ENCODE measurements around the gene C3.
"Not testable (repeated sequence)": the region's sequence is repeated elsewhere in the genome, so short reads cannot be mapped to it uniquely, and the experiment has no call there.

Gene C3

DNA sequence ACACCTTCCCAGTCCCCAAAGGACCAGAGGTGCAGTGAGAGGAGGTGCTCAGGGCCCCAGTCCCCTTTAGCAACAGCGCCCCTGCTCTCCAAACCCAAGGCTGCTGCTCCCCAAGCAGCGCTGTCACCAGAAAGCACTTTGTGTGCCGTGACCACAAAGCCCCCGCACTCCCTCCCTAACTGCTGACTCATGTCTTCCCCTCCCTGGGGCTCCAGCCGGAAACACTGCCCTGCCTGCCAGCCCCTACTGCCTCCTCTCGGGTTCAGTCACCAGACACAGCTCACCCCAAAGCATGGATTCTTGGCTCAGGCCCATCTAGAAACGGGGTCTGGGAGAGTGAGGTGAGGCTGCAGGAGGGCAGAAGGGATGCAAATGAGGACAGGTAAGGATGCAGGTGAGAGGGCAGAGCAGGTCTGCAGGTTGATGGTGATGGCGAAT, 45.6 kb downstream of the C3 start:
- no peak overlapping the region for H3K4me3 ChIP-seq (replicated peaks; ENCODE audit: low read depth, low read length)
- TF ChIP-seq, protein P1, sequence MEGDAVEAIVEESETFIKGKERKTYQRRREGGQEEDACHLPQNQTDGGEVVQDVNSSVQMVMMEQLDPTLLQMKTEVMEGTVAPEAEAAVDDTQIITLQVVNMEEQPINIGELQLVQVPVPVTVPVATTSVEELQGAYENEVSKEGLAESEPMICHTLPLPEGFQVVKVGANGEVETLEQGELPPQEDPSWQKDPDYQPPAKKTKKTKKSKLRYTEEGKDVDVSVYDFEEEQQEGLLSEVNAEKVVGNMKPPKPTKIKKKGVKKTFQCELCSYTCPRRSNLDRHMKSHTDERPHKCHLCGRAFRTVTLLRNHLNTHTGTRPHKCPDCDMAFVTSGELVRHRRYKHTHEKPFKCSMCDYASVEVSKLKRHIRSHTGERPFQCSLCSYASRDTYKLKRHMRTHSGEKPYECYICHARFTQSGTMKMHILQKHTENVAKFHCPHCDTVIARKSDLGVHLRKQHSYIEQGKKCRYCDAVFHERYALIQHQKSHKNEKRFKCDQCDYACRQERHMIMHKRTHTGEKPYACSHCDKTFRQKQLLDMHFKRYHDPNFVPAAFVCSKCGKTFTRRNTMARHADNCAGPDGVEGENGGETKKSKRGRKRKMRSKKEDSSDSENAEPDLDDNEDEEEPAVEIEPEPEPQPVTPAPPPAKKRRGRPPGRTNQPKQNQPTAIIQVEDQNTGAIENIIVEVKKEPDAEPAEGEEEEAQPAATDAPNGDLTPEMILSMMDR (IDR thresholded peaks at IDR 0.05; ENCODE audit: low read length, missing control alignments), result no peak
- DNase-seq (ENCODE audit: low read depth), result peak; percentile 74

- H3K4me3 ChIP-seq (replicated peaks; ENCODE audit: low read depth, low read length); DNase-seq (ENCODE audit: low read depth): not testable (repeated sequence)
Observed at GRCh38 chr19:6674408-6674807, 46.0 kb downstream of the C3 start.

DNA sequence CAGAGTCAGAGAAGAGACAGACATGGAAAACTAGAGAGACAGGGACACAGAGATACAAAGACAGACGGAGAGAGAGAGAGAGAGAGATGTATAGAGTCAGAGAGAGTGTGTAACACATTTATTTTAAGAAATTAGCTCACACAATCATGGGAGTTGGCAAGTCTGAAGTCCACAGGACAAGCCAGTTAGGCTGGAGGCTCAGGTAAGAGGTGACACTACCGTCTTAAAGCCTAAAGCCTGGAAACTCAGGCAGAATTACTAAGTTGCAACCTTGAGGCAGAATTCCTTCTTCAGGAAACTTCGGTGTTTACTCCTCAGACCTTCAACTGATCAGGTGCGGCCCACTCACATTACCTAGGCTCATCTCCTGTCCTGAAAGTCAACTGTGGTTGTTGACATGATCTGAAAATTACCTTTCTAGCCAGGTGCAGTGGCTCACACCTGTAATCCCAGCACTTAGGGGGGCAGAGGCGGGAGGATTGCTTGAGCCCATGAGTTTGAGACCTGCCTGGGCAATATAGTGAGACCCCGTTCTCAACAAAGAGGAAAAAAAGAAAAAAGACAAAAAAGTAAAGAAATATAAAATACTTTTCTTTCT, 47.7 kb downstream of the C3 start:
- DNase-seq (ENCODE audit: low read depth), result no peak
- H3K4me3 ChIP-seq (replicated peaks; ENCODE audit: low read depth, low read length), result no peak overlapping the region
- TF ChIP-seq, protein P1 (IDR thresholded peaks at IDR 0.05; ENCODE audit: low read length, missing control alignments), result no peak

- TF ChIP-seq, protein P1 (IDR thresholded peaks at IDR 0.05; ENCODE audit: low read length, missing control alignments), result no peak
Observed at GRCh38 chr19:6671960-6672359, 48.5 kb downstream of the C3 start.

GRCh38 chr19:6668691-6669090, 51.8 kb downstream of the C3 start:
- H3K4me3 ChIP-seq (replicated peaks; ENCODE audit: low read depth, low read length), result no peak overlapping the region
- no peak for DNase-seq (ENCODE audit: low read depth)
- TF ChIP-seq, protein P1 (IDR thresholded peaks at IDR 0.05; ENCODE audit: low read length, missing control alignments), result no peak

More at GRCh38 chr19:6671960-6672359, 48.5 kb downstream of the C3 start:
- DNase-seq (ENCODE audit: low read depth), result no peak
- H3K4me3 ChIP-seq (replicated peaks; ENCODE audit: low read depth, low read length), result no peak overlapping the region

DNA sequence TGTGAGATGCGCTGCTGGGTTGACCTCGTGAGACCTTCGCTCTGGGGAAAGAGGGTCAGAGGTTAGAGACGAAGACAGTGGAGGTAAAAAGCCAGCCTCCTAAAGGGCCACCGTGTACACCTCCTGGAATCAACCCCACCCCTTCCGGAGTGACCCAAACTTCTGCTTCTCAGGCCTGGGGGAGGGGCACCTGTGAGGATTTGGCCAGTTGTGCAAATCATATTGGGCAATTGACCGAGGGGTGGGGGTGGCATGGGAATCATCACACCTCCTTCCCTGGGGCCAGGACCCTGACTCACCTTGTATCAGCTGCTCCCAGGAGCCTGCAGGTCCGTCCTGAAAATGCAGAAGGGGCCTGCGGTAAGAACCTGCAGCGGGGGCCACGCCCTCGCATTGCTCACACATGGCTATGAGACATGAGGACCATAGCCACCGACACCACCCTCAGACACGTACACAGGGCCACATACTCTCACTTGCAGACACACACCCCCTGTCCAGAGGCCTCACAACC, 53.3 kb downstream of the C3 start:
- no peak overlapping the region for H3K4me3 ChIP-seq (replicated peaks; ENCODE audit: low read depth, low read length)
- DNase-seq (ENCODE audit: low read depth), result no peak
- TF ChIP-seq, protein P1 (IDR thresholded peaks at IDR 0.05; ENCODE audit: low read length, missing control alignments), result no peak

DNA sequence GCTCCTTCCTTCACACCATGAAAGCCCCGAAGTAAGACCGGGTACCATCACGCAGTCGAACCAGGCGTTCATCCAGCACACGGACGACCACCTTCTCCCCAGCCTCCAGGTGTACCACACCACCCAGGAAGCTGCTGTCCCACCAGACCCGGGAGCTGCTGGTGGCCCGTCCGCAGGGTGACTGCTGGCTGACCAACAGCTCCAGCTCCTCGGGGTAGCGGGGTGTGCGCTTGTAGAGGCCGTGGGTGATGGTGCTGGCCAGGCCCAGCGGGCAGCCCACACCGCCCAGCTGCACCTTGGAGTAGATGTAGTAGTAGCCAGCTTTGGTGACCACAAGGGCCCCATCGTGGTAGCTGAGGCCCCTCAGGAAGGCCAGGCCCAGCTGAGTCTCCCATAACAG, 55.5 kb downstream of the C3 start:
- no peak for DNase-seq (ENCODE audit: low read depth)
- H3K4me3 ChIP-seq (replicated peaks; ENCODE audit: low read depth, low read length), result no peak overlapping the region

More for the DNA sequence above, 55.5 kb downstream of the C3 start:
- TF ChIP-seq, protein P1 (IDR thresholded peaks at IDR 0.05; ENCODE audit: low read length, missing control alignments), result no peak
